K562 (cell line): ENCODE results near the gene PYDC1. TPM values are rescaled to one million over a fixed set of nuclear protein-coding genes. Genes with fewer than 3 reads are reported as not detected.
A peak's percentile ranks its signal among the peaks of the same experiment; 100 is the strongest.

Source experiments
- ATAC-seq: fragments of 200-7000 bp; cut with Tn5 transposase; 3 replicates; pipeline ENCODE4 v1.9.1; 2020; ENCODE audit warnings: moderate library complexity
- BruUV-seq: library from RNA; stranded (reverse); fragments of 400-500 nt; replicated peaks from 2 replicates; lab custom pipeline; 2021; lab: Mats Ljungman, UMichigan
- CTCF ChIA-PET: fragments of 300-600 bp; formaldehyde crosslinking; extraction: SDS; loops from one replicate; lab custom pipeline; 2021; ENCODE audit warnings: low intra/inter-chr PET ratio; lab: Yijun Ruan, JAX
- POLR2A ChIA-PET: fragments of 300-600, 350-650 bp; sonication (Branson Sonifier 250); formaldehyde crosslinking; extraction: SDS; loops from one replicate; lab custom pipeline; 2021; ENCODE audit warnings: antibody characterized with exemption, inconsistent platforms; lab: Yijun Ruan, JAX
- DNase-seq, 4 experiments: peaks; one replicate each; pipeline versions ENCODE4 v3.0.0 to v3.0.0-alpha.2; 2011 to 2018; ENCODE audit warnings: low spot score in 3 of 4, mixed read lengths in 3 of 4; ENCODE audit errors: extremely low read depth in 1 of 4
- FAIRE-seq: peaks from 2 replicates; lab custom pipeline; 2011; peaks lifted over from hg19 to GRCh38; lab: Jason Lieb, UNC
- H2AFZ ChIP-seq: 2 replicates; pipeline ENCODE4 v1.6.0; 2011; ENCODE audit warnings: low read depth, low read length, control low read depth, inconsistent platforms
- H3K27ac ChIP-seq: fragments of 200-600 bp; 3 replicates; pipeline ENCODE4 v1.8.0; 2011; ENCODE audit warnings: low read depth, mild to moderate bottlenecking, control low read depth, inconsistent platforms, low read length, moderate library complexity, mixed read lengths; ENCODE audit errors: extremely low read depth
- H3K27me3 ChIP-seq, 2 experiments: fragments of 300-600 bp in 1 of 2; 2 replicates in 1 of 2; 3 replicates in 1 of 2; pipeline versions ENCODE4 v1.6.0 to v1.8.0; 2011; ENCODE audit warnings: inconsistent platforms in 2 of 2, low read length in 2 of 2, mild to moderate bottlenecking in 1 of 2, mixed read lengths in 1 of 2, moderate library complexity in 1 of 2; ENCODE audit not compliant: control insufficient read depth in 2 of 2, insufficient read depth in 2 of 2
- H3K36me3 ChIP-seq: fragments of 300-600 bp; 3 replicates; pipeline ENCODE4 v1.8.0; 2011; ENCODE audit warnings: mild to moderate bottlenecking, low read length, inconsistent platforms; ENCODE audit not compliant: control insufficient read depth, insufficient read depth
- H3K4me1 ChIP-seq, 2 experiments: fragments of 200-600 bp in 1 of 2; replicated peaks in 1 of 2; 2 replicates in 1 of 2; 3 replicates in 1 of 2; pipeline versions ENCODE4 v1.5.1 to v1.8.0; 2011; ENCODE audit warnings: inconsistent platforms in 2 of 2, low read length in 2 of 2, mild to moderate bottlenecking in 1 of 2, mixed read lengths in 1 of 2, moderate library complexity in 1 of 2; ENCODE audit not compliant: control insufficient read depth in 2 of 2, insufficient read depth in 2 of 2
- H3K4me2 ChIP-seq: 2 replicates; pipeline ENCODE4 v1.6.1; 2011; ENCODE audit warnings: low read length, control low read depth, inconsistent platforms, mixed read lengths; ENCODE audit not compliant: insufficient read depth
- H3K4me3 ChIP-seq: fragments of 200-600 bp; sonication (generic), shearing (Covaris generic); 2 replicates; pipeline ENCODE4 v1.5.1; 2016; ENCODE audit warnings: control low read depth, inconsistent platforms
- H3K79me2 ChIP-seq: fragments of 200-600 bp; 3 replicates; pipeline ENCODE4 v1.8.0; 2011; ENCODE audit warnings: low read length, inconsistent platforms; ENCODE audit not compliant: control insufficient read depth, insufficient read depth
- H3K9ac ChIP-seq, 2 experiments: 2 replicates each; pipeline versions ENCODE4 v1.6.0 to v1.6.1; 2011; ENCODE audit warnings: low read depth in 2 of 2, low read length in 2 of 2, control low read depth in 1 of 2, inconsistent platforms in 1 of 2, mild to moderate bottlenecking in 1 of 2, mixed read lengths in 1 of 2; ENCODE audit not compliant: insufficient read depth in 1 of 2
- H3K9me1 ChIP-seq: one replicate; pipeline ENCODE4 v1.6.0; 2011; ENCODE audit warnings: inconsistent platforms, mild to moderate bottlenecking, low read length, moderate library complexity; ENCODE audit not compliant: control insufficient read depth, insufficient read depth
- H3K9me3 ChIP-seq: replicated peaks from 2 replicates; pipeline ENCODE4 v1.5.1; 2011; ENCODE audit warnings: low read depth, low read length, inconsistent platforms; ENCODE audit not compliant: control insufficient read depth, insufficient read depth
- H4K20me1 ChIP-seq: replicated peaks from 2 replicates; pipeline ENCODE4 v1.6.1; 2011; ENCODE audit warnings: low read length, inconsistent platforms, mixed read lengths; ENCODE audit not compliant: control insufficient read depth, insufficient read depth
- POLR2A ChIP-seq: fragments of 450-650 bp; conservative IDR thresholded peaks from 2 replicates; pipeline ENCODE4 v1.6.1; 2016
- POLR2AphosphoS5 ChIP-seq: IDR thresholded peaks from 2 replicates; pipeline ENCODE4 v1.6.1; 2011; ENCODE audit warnings: mild to moderate bottlenecking, low read depth, low read length, moderate library complexity; ENCODE audit not compliant: control insufficient read depth, insufficient read depth
- SUPT5H ChIP-seq: fragments of 450-650 bp; IDR thresholded peaks from 2 replicates; pipeline ENCODE4 v1.6.1; 2016
- TBP ChIP-seq: optimal IDR thresholded peaks from 2 replicates; pipeline ENCODE3; 2011; ENCODE audit warnings: low read depth, low read length, improper control_type of control experiment
- ZNF133 ChIP-seq: fragments of 250-450 bp; sonication (Bioruptor Pico); IDR thresholded peaks from 2 replicates; pipeline ENCODE4 v1.4.0; 2020; ENCODE audit warnings: mild to moderate bottlenecking
- WGBS: fragments of 100-300 bp; shearing (Covaris generic); methylation state at CpG from one replicate; pipeline ENCODE4 v1.1.6; 2016; ENCODE audit warnings: low coverage, mixed read lengths; ENCODE audit not compliant: insufficient coverage; ENCODE audit errors: missing lambda C conversion rate; 5-methylcytosine and 5-hydroxymethylcytosine counted together
- in situ Hi-C: fragments of 300-500 bp; cut with MboI; formaldehyde crosslinking; loops from 4 replicates; pipeline ENCODE4 v1.15.0; 2018; ENCODE audit warnings: inconsistent platforms, mixed read lengths
- intact Hi-C: fragments of 100-400 bp; cut with micrococcal nuclease; formaldehyde crosslinking; loops from 2 replicates; pipeline ENCODE4 v1.14.2; 2022
- polyA plus RNA-seq, 8 experiments: library from polyadenylated mRNA; depleted of rRNA in 4 of 8; stranded (reverse) in 5 of 8; unstranded in 3 of 8; fragments of >200 nt; fragmentation: Nextera tagmentation in 2 of 8; fragmentation: Illumina TruSeq in 1 of 8; extraction: Ambion mirVana in 2 of 8; extraction: Trizol in 1 of 8; gene quantifications; 2 replicates each; pipeline versions ENCODE4 v1.2.1 to v1.2.3, GENCODE V29; 2011 to 2014; ENCODE audit warnings: inconsistent platforms in 1 of 8, missing spikeins in 1 of 8
- total RNA-seq, 7 experiments: library from RNA; depleted of rRNA in 6 of 7; stranded (reverse); fragments of >200 nt in 6 of 7; fragmentation: Illumina TruSeq in 2 of 7; extraction: Trizol in 2 of 7; gene quantifications; 2 replicates each; pipeline versions ENCODE4 v1.2.1 to v1.2.3, GENCODE V29; 2011 to 2021; ENCODE audit warnings: low replicate concordance in 1 of 7
- TF ChIP-seq, protein P1 (sequence below): sonication (generic); formaldehyde crosslinking; IDR thresholded peaks from 2 replicates; pipeline ENCODE4 v1.8.0; 2023; ENCODE audit warnings: mild to moderate bottlenecking, missing genetic modification reagents

PYDC1 gene
- total and polyA plus RNA-seq, 9 of the 15 experiments (the other 6 are each of a cell fraction or from before 2014, with no cell fraction given) = not detected

DNA sequence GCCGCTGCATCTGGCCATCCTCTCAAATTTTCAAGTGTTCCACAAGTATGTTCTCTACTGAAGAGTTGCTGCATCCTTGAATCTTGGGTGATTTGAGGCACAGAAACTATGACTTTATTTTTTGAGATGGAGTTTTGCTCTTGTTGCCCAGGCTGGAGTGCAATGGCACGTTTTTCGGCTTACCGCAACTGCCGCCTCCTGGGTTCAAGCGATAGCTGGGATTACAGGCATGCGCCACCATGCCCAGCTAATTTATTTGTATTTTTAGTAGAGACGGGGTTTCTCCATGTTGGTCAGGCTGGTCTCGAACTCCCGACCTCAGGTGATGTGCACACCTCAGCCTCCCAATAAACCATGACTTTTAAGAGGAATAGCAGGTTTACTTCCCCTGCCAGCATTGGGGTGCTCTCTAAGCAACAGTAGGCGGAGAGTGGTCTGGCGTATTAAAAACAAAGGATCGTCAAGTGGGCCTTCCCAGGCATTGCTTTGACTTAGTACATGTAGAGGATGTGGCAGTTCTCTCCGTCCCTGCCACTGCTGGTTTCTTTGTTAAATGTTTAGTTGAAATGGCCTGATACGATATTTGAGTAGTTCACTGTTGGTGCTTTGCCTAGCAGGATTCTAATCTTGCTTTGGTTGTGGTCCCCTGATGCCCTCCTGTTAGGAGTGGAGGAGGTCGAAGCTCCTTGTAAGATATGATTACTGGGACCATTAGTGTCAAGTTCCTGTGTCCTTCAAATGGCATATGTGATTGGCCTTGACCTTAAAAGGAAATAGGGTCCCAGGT lies 23.9 kb downstream of the PYDC1 start:
- Histone ChIP-seq H2AFZ (no peak overlapping the region), H3K9ac (no peak overlapping the region), H3K36me3 (peaks cover 84% of the 10 kb centered on the region), H3K27ac (no peak overlapping the region), H3K4me1 (peaks cover 0 to 4% of the 10 kb centered on the region in 2 experiments; a peak in 1 of 5 replicates), H3K79me2 (peaks cover 23% of the 10 kb centered on the region), H3K27me3 (no peaks in the 10 kb centered on the region), H3K4me2 (no peak overlapping the region)
- POLR2A ChIA-PET = interaction anchor here (0.6 to 8.2 kb wide), 11 partner anchors 9 to 735 kb away, joined by 3 to 63 read pairs (median 4); partner anchors contain the start of genes FUS and PYCARD
- ATAC-seq = no peak
- peak in 1 of 4 experiments; percentile 10 for DNase-seq
- intact Hi-C loops = loop anchor here (1.0 kb wide), 1 partner anchor 8 kb away; no protein-coding TSS in a partner anchor
- WGBS = 94% methylated on average over 16 of the region's 16 CpGs
- in situ Hi-C loops = no loop called here
- TF ChIP-seq, protein P1, sequence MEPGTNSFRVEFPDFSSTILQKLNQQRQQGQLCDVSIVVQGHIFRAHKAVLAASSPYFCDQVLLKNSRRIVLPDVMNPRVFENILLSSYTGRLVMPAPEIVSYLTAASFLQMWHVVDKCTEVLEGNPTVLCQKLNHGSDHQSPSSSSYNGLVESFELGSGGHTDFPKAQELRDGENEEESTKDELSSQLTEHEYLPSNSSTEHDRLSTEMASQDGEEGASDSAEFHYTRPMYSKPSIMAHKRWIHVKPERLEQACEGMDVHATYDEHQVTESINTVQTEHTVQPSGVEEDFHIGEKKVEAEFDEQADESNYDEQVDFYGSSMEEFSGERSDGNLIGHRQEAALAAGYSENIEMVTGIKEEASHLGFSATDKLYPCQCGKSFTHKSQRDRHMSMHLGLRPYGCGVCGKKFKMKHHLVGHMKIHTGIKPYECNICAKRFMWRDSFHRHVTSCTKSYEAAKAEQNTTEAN (CRISPR knock-in tag) = 0 out of 2 replicates have a peak, but pooled peaks have one; percentile 37
- TF ChIP-seq ZNF133 (CRISPR knock-in tag) = no peak
- no peak for TF ChIP-seq TBP
- TF ChIP-seq SUPT5H = peak; percentile 24
- peak; percentile 8; the same call in 1 of the 2 replicates for TF ChIP-seq POLR2AphosphoS5
- peak; percentile 36; the same call in 1 of the 2 replicates for TF ChIP-seq POLR2A
- TF ChIP-seq, all 486 proteins: peak for 4
- BruUV-seq = no TSS peak
- no peak overlapping the region for H3K4me3 ChIP-seq
- H3K9me1 ChIP-seq = no peaks in the 10 kb centered on the region
- peak; percentile 35 for FAIRE-seq
- peaks cover 8% of the 10 kb centered on the region for H4K20me1 ChIP-seq
- CTCF ChIA-PET = no interaction called here
- H3K9me3 ChIP-seq = no peaks in the 10 kb centered on the region
